H1 (cell line): ENCODE data around the gene GFOD1. TPM values are rescaled to one million over a fixed set of nuclear protein-coding genes. Genes with fewer than 3 reads are reported as not detected.

ENCODE experiments used
- CTCF ChIA-PET: fragments of 300-600 bp; sonication (Branson Sonifier 250); formaldehyde crosslinking; loops from one replicate; lab custom pipeline; 2021; ENCODE audit not compliant: partially characterized antibody; lab: Charles Lee
- POLR2A ChIA-PET: fragments of 300-600 bp; sonication (Branson Sonifier 250); formaldehyde crosslinking; loops from one replicate; lab custom pipeline; 2021; ENCODE audit warnings: inconsistent platforms; ENCODE audit not compliant: partially characterized antibody; lab: Charles Lee
- DNase-seq, 2 experiments: peaks; one replicate each; pipeline versions ENCODE4 v3.0.0 to v3.0.0-alpha.2; 2010 to 2022; ENCODE audit warnings: low spot score in 2 of 2, low read depth in 1 of 2, mixed read lengths in 1 of 2
- FAIRE-seq: peaks from 2 replicates; lab custom pipeline; 2011; peaks lifted over from hg19 to GRCh38; lab: Jason Lieb, UNC
- H2AFZ ChIP-seq: 2 replicates; pipeline ENCODE4 v1.8.1; 2012; ENCODE audit warnings: low read length, inconsistent platforms
- H2AK5ac ChIP-seq: 2 replicates; pipeline ENCODE4 v1.6.1; 2013; ENCODE audit warnings: low read depth, low read length
- H2BK120ac ChIP-seq: replicated peaks from 2 replicates; pipeline ENCODE3; 2013; ENCODE audit warnings: low read depth, low read length, inconsistent platforms
- H2BK12ac ChIP-seq: 2 replicates; pipeline ENCODE4 v1.6.1; 2013; ENCODE audit warnings: low read depth, low read length
- H2BK15ac ChIP-seq: 2 replicates; pipeline ENCODE4 v1.6.1; 2013; ENCODE audit warnings: low read length
- H2BK20ac ChIP-seq: 2 replicates; pipeline ENCODE4 v1.6.1; 2013; ENCODE audit warnings: low read length
- H2BK5ac ChIP-seq: 2 replicates; pipeline ENCODE4 v1.6.1; 2013; ENCODE audit warnings: low read depth, low read length
- H3K14ac ChIP-seq: 2 replicates; pipeline ENCODE4 v1.6.1; 2013; ENCODE audit warnings: inconsistent platforms; ENCODE audit not compliant: insufficient read length
- H3K18ac ChIP-seq: 2 replicates; pipeline ENCODE4 v1.6.1; 2013; ENCODE audit warnings: low read length; ENCODE audit errors: extremely low read depth
- H3K23ac ChIP-seq: 2 replicates; pipeline ENCODE4 v1.6.1; 2013; ENCODE audit warnings: inconsistent platforms; ENCODE audit not compliant: insufficient read length
- H3K23me2 ChIP-seq: 2 replicates; pipeline ENCODE4 v1.6.1; 2013; ENCODE audit warnings: low read depth, low read length
- H3K27ac ChIP-seq: 2 replicates; pipeline ENCODE4 v1.6.1; 2011; ENCODE audit warnings: low read depth, low read length, inconsistent platforms
- H3K27me3 ChIP-seq, 4 experiments: replicated peaks in 1 of 4; 1 replicate in 1 of 4; 2 replicates in 3 of 4; pipeline versions ENCODE4 v1.6.1 to v1.8.1; 2011 to 2013; ENCODE audit warnings: low read length in 3 of 4, mild to moderate bottlenecking in 3 of 4, inconsistent platforms in 2 of 4, mixed read lengths in 2 of 4, moderate library complexity in 1 of 4; ENCODE audit not compliant: control insufficient read depth in 3 of 4, insufficient read depth in 3 of 4; ENCODE audit errors: extremely low read depth in 1 of 4
- H3K36me3 ChIP-seq, 4 experiments: 2 replicates each; pipeline versions ENCODE4 v1.6.1 to v1.8.1; 2011 to 2013; ENCODE audit warnings: mild to moderate bottlenecking in 4 of 4, low read length in 3 of 4, moderate library complexity in 2 of 4, control low read depth in 1 of 4, inconsistent platforms in 1 of 4; ENCODE audit not compliant: insufficient read depth in 4 of 4, control insufficient read depth in 2 of 4
- H3K4ac ChIP-seq: replicated peaks from 2 replicates; pipeline ENCODE3; 2013; ENCODE audit warnings: low read length, low read depth, mixed read lengths, inconsistent platforms; ENCODE audit not compliant: insufficient read length
- H3K4me1 ChIP-seq, 4 experiments: replicated peaks in 1 of 4; 1 replicate in 1 of 4; 2 replicates in 3 of 4; pipeline versions ENCODE4 v1.6.1 to v1.8.1; 2011 to 2013; ENCODE audit warnings: low read length in 3 of 4, inconsistent platforms in 2 of 4, mixed read lengths in 1 of 4; ENCODE audit not compliant: insufficient read depth in 4 of 4, control insufficient read depth in 3 of 4
- H3K4me2 ChIP-seq, 2 experiments: 2 replicates each; pipeline versions ENCODE4 v1.6.1 to v1.8.1; 2011 to 2013; ENCODE audit warnings: low read depth in 2 of 2, low read length in 2 of 2, control low read depth in 1 of 2, inconsistent platforms in 1 of 2, mild to moderate bottlenecking in 1 of 2; ENCODE audit not compliant: insufficient read depth in 1 of 2
- H3K4me3 ChIP-seq, 4 experiments: fragments of 200-600, 300-600 bp in 1 of 4; sonication (generic), shearing (Covaris generic), sonication (Bioruptor Twin) in 1 of 4; 2 replicates each; pipeline versions ENCODE4 v1.5.1 to v1.8.1; 2011 to 2016; ENCODE audit warnings: low read length in 4 of 4, low read depth in 3 of 4, control low read depth in 2 of 4, inconsistent platforms in 2 of 4, mild to moderate bottlenecking in 2 of 4, mixed read lengths in 1 of 4, moderate library complexity in 1 of 4; ENCODE audit not compliant: insufficient read depth in 2 of 4; ENCODE audit errors: extremely low read depth in 1 of 4
- H3K56ac ChIP-seq: replicated peaks from 2 replicates; pipeline ENCODE3; 2013; ENCODE audit warnings: low read depth, mild to moderate bottlenecking, mixed read lengths, low read length, inconsistent platforms; ENCODE audit not compliant: insufficient read length
- H3K79me1 ChIP-seq: 2 replicates; pipeline ENCODE4 v1.6.1; 2013; ENCODE audit warnings: low read depth, low read length, control low read depth
- H3K79me2 ChIP-seq, 2 experiments: 2 replicates each; pipeline versions ENCODE4 v1.6.1 to v1.8.1; 2012 to 2013; ENCODE audit warnings: low read length in 2 of 2, mild to moderate bottlenecking in 2 of 2, inconsistent platforms in 1 of 2; ENCODE audit not compliant: insufficient read depth in 2 of 2, control insufficient read depth in 1 of 2
- H3K9ac ChIP-seq, 4 experiments: replicated peaks in 1 of 4; 1 replicate in 1 of 4; 2 replicates in 3 of 4; pipeline versions ENCODE4 v1.6.1 to v1.8.1; 2011 to 2013; ENCODE audit warnings: low read depth in 3 of 4, low read length in 3 of 4, control low read depth in 2 of 4, mild to moderate bottlenecking in 2 of 4, moderate library complexity in 2 of 4, inconsistent platforms in 1 of 4; ENCODE audit errors: extremely low read depth in 1 of 4
- H3K9me3 ChIP-seq, 2 experiments: 2 replicates each; pipeline versions ENCODE4 v1.6.1 to v1.8.1; 2012 to 2013; ENCODE audit warnings: mild to moderate bottlenecking in 2 of 2, moderate library complexity in 2 of 2, control low read depth in 1 of 2, inconsistent platforms in 1 of 2, low read depth in 1 of 2, low read length in 1 of 2, mixed read lengths in 1 of 2; ENCODE audit not compliant: insufficient read depth in 2 of 2
- H4K20me1 ChIP-seq, 2 experiments: replicated peaks in 1 of 2; 2 replicates each; pipeline versions ENCODE3 to v1.8.1; 2011 to 2013; ENCODE audit warnings: inconsistent platforms in 2 of 2, low read length in 2 of 2, mild to moderate bottlenecking in 1 of 2; ENCODE audit not compliant: insufficient read depth in 2 of 2, control insufficient read depth in 1 of 2
- H4K5ac ChIP-seq: 2 replicates; pipeline ENCODE4 v1.6.1; 2013; ENCODE audit warnings: low read length, low read depth, mixed read lengths, inconsistent platforms; ENCODE audit not compliant: insufficient read length
- H4K8ac ChIP-seq: 2 replicates; pipeline ENCODE4 v1.8.0; 2013; ENCODE audit warnings: mild to moderate bottlenecking, moderate library complexity, low read length, inconsistent platforms; ENCODE audit not compliant: insufficient read depth; ENCODE audit errors: extremely low read depth
- H4K91ac ChIP-seq: replicated peaks from 2 replicates; pipeline ENCODE3; 2013; ENCODE audit warnings: low read length, mixed read lengths, inconsistent platforms; ENCODE audit not compliant: insufficient read length
- BCL11A ChIP-seq, 2 experiments: IDR thresholded peaks; one replicate each; pipeline ENCODE4 v1.6.1; 2011; ENCODE audit warnings: low read depth in 2 of 2, low read length in 2 of 2, mild to moderate bottlenecking in 2 of 2
- CBX8 ChIP-seq: fragments of 300-800, 300-1000 bp; sonication (generic); IDR thresholded peaks from 2 replicates; pipeline ENCODE4 v1.7.1; 2016; ENCODE audit warnings: low read depth, low read length, borderline replicate concordance
- CHD1 ChIP-seq: IDR thresholded peaks from 2 replicates; pipeline ENCODE4 v1.6.1; 2012; ENCODE audit warnings: low read depth, low read length, improper control_type of control experiment
- CREB1 ChIP-seq: IDR thresholded peaks from 2 replicates; pipeline ENCODE4 v1.6.1; 2012; ENCODE audit warnings: inconsistent platforms
- GABPA ChIP-seq: IDR thresholded peaks from 2 replicates; pipeline ENCODE4 v1.6.1; 2011; ENCODE audit warnings: mild to moderate bottlenecking, low read length, moderate library complexity, borderline replicate concordance; ENCODE audit not compliant: insufficient read depth
- KDM1A ChIP-seq: fragments of 200-600, 300-600 bp; sonication (generic); IDR thresholded peaks from 2 replicates; pipeline ENCODE4 v1.7.1; 2016; ENCODE audit warnings: mild to moderate bottlenecking, low read length, borderline replicate concordance
- PHF8 ChIP-seq: fragments of 200-600 bp; sonication (generic); conservative IDR thresholded peaks from 2 replicates; pipeline ENCODE4 v1.7.1; 2012; ENCODE audit warnings: low read depth, mild to moderate bottlenecking, inconsistent platforms, low read length, moderate library complexity
- POLR2AphosphoS5 ChIP-seq: IDR thresholded peaks from 2 replicates; pipeline ENCODE4 v1.6.1; 2011; ENCODE audit warnings: low read depth, low read length
- SIN3A ChIP-seq, 2 experiments: IDR thresholded peaks in 1 of 2; conservative IDR thresholded peaks in 1 of 2; 2 replicates each; pipeline ENCODE4 v1.6.1; 2011 to 2012; ENCODE audit warnings: low read length in 2 of 2, improper control_type of control experiment in 1 of 2, low read depth in 1 of 2, mild to moderate bottlenecking in 1 of 2
- SP1 ChIP-seq: IDR thresholded peaks from 2 replicates; pipeline ENCODE4 v1.6.1; 2011; ENCODE audit warnings: low read depth, low read length
- TBP ChIP-seq: IDR thresholded peaks from 2 replicates; pipeline ENCODE4 v1.6.1; 2011; ENCODE audit warnings: low read depth, low read length, improper control_type of control experiment
- YY1 ChIP-seq: IDR thresholded peaks from 2 replicates; pipeline ENCODE4 v1.6.1; 2011; ENCODE audit warnings: low read depth, mild to moderate bottlenecking, low read length
- WGBS, 2 experiments: shearing (Covaris generic) in 1 of 2; methylation state at CpG; one replicate each; pipeline versions ENCODE4 v1.1.6 to v1.1.7; 2013 to 2015; ENCODE audit warnings: low lambda C conversion rate in 2 of 2, mixed read lengths in 2 of 2, inconsistent platforms in 1 of 2, low coverage in 1 of 2, missing lambda C conversion rate in 1 of 2; ENCODE audit not compliant: insufficient replicate concordance in 2 of 2, insufficient coverage in 1 of 2, insufficient read length in 1 of 2; ENCODE audit errors: extremely low coverage in 1 of 2, missing lambda C conversion rate in 1 of 2; 5-methylcytosine and 5-hydroxymethylcytosine counted together
- polyA plus RNA-seq, 7 experiments: library from polyadenylated mRNA; depleted of rRNA in 3 of 7; stranded (reverse) in 5 of 7; unstranded in 2 of 7; fragments of >200 nt in 5 of 7; fragments of 200-250 nt in 2 of 7; gene quantifications; 1 replicate in 5 of 7; 2 replicates in 1 of 7; 4 replicates in 1 of 7; pipeline versions ENCODE4 v1.2.1 to v1.2.3, GENCODE V29; 2011 to 2013; ENCODE audit warnings: missing spikeins in 2 of 7, mixed read lengths in 2 of 7
- total RNA-seq: library from RNA; stranded (reverse); fragmentation: NEBNext Ultra II Directional; extraction: Animal tissue kit (Norgen Biotek cat#: 25700); gene quantifications from 2 replicates; pipeline ENCODE4 v1.2.1, GENCODE V29; 2021

GFOD1 gene
- total and polyA plus RNA-seq, 2 of the 8 experiments (the other 6 are each of a cell fraction or from before 2014, with no cell fraction given), result 2.5 to 8.8 TPM

DNA sequence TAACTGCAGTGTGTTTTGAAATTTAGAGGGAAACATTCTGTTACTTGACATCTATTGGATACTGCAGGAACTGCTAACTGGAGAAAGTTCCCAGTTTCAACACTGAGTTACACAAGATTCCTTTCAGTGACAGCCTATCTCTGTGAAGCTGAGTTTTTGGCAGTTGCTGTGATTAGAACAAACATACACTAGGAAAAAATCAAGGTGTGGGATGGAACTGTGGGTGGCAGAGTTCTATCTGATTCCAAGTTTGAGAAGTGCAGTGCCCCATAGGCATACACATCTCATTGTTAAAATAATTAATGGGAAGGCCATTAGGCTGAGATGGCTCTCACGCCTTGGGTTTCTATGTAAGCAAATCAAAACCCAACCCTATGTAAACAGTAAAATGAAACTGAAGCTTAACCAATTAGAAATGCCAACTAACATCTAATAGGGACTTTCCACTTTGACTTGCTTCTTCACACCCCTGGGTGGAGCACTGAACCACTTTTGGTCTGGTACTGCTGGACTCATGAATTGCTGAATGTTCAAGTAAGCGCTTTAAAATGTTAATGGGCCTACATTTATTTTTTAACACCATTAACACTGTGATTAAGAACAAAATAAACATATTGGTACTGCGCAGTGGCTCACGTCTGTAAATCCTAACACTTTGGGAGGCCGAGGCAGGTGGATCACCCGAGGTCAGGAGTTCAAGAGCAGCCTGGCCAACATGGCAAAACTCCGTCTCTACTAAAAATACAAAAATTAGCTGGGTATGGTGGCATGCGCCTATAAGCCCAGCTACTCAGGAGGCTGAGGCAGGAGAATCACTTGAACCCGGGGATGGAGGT, 103.9 kb downstream of the GFOD1 start:
- Histone ChIP-seq H4K5ac (no peak overlapping the region), H2BK120ac (no peak overlapping the region), H3K23ac (no peak overlapping the region), H3K27ac (no peak overlapping the region), H3K14ac (no peak overlapping the region), H3K79me1 (peaks cover 3% of the 10 kb centered on the region; the same call in 1 of the 2 replicates), H3K4me1 (peaks cover 2 to 5% (median 3%) of the 10 kb centered on the region in 4 experiments; a peak in 4 of 7 replicates), H2BK5ac (no peak overlapping the region), H3K79me2 (no peaks in the 10 kb centered on the region), H2AK5ac (no peak overlapping the region), H3K18ac (no peak overlapping the region), H2BK15ac (no peak overlapping the region), H3K4ac (no peak overlapping the region), H3K9me3 (no peaks in the 10 kb centered on the region), H2BK20ac (no peak overlapping the region), H3K23me2 (no peaks in the 10 kb centered on the region), H3K4me2 (no peak overlapping the region), H4K8ac (no peak overlapping the region), H3K56ac (no peak overlapping the region), H4K20me1 (no peaks in the 10 kb centered on the region), H3K9ac (no peak overlapping the region), H3K36me3 (no peaks in the 10 kb centered on the region), H2BK12ac (no peak overlapping the region), H3K4me3 (no peak overlapping the region), H4K91ac (no peak overlapping the region), H3K27me3 (no peaks in the 10 kb centered on the region), H2AFZ (no peak overlapping the region)
- ChIA-PET CTCF (interaction anchor here (1.2 to 1.5 kb wide), 3 partner anchors 44 to 103 kb away, joined by 3 to 4 read pairs (median 3); no protein-coding TSS in a partner anchor), POLR2A (interaction anchor here (1.7 kb wide), 1 partner anchor 8 kb away, joined by 3 read pairs; no protein-coding TSS in a partner anchor)
- TF ChIP-seq BCL11A (IDR thresholded peaks at IDR 0.05; ENCODE audit: low read depth in 2 of 2, low read length in 2 of 2) (no peak), SP1 (no peak), CBX8 (no peak), POLR2AphosphoS5 (no peak), TBP (no peak), YY1 (no peak), SIN3A (conservative IDR thresholded peaks at IDR 0.05 in 1 of 2, IDR thresholded peaks at IDR 0.05 in 1 of 2; ENCODE audit: low read depth in 1 of 2, low read length in 2 of 2) (no peak), PHF8 (no peak), CREB1 (no peak), KDM1A (no peak), CHD1 (no peak), GABPA (no peak)
- FAIRE-seq (no peak), DNase-seq (no peak)
- 92% methylated on average over 9 of the region's 9 CpGs; no CpG with 5 or more reads in 1 of the 2 experiments for WGBS, 2 experiments
